Measurements from ENCODE around the gene SLC25A10.
"Not testable (repeated sequence)": the region's sequence is repeated elsewhere in the genome, so short reads cannot be mapped to it uniquely, and the experiment has no call there.

Gene SLC25A10

GRCh38 chr17:81723651-81724209 is 11.6 kb downstream of the SLC25A10 start:
- no peak for DNase-seq

- no peak for DNase-seq
Measured at GRCh38 chr17:81725439-81725838, 13.4 kb downstream of the SLC25A10 start.

GRCh38 chr17:81726004-81726403 is 13.9 kb downstream of the SLC25A10 start:
- DNase-seq: no peak

GRCh38 chr17:81727324-81728031 is 15.4 kb downstream of the SLC25A10 start:
- DNase-seq: no peak

- DNase-seq: no peak
Measured at GRCh38 chr17:81733507-81734404, 21.7 kb downstream of the SLC25A10 start.

- no peak for DNase-seq
Measured at GRCh38 chr17:81734405-81735263, 22.6 kb downstream of the SLC25A10 start.

GRCh38 chr17:81735264-81736102 is 23.4 kb downstream of the SLC25A10 start:
- DNase-seq: no peak

- no peak for DNase-seq
Measured at GRCh38 chr17:81737947-81738800, 26.1 kb downstream of the SLC25A10 start.

GRCh38 chr17:81738801-81739393 is 26.8 kb downstream of the SLC25A10 start:
- DNase-seq: no peak

GRCh38 chr17:81739593-81739992 is 27.5 kb downstream of the SLC25A10 start:
- DNase-seq: not testable (repeated sequence)

GRCh38 chr17:81740395-81740961 is 28.4 kb downstream of the SLC25A10 start:
- DNase-seq: no peak

GRCh38 chr17:81741049-81741593 is 29.0 kb downstream of the SLC25A10 start:
- no peak for DNase-seq

GRCh38 chr17:81741594-81742452 is 29.7 kb downstream of the SLC25A10 start:
- no peak for DNase-seq
